Activated naive CD4-positive, alpha-beta T cell treated with anti-CD3 and anti-CD28 coated beads, Interleukin-2, amount 50 U/mL, for 24 hours (primary cell): ENCODE data around the gene CIT.
A peak's percentile ranks its signal among the peaks of the same experiment; 100 is the strongest.

Experiments used
- H3K27ac Mint-ChIP-seq: one replicate; pipeline ENCODE4 v1.8.0; 2021; ENCODE audit warnings: mild to moderate bottlenecking, mixed read lengths
- H3K27me3 Mint-ChIP-seq: one replicate; pipeline ENCODE4 v1.8.0; 2021; ENCODE audit warnings: mixed read lengths
- H3K36me3 Mint-ChIP-seq: one replicate; pipeline ENCODE4 v1.8.0; 2021; ENCODE audit warnings: mixed read lengths
- H3K4me1 Mint-ChIP-seq: one replicate; pipeline ENCODE4 v1.8.0; 2021; ENCODE audit warnings: mixed read lengths
- H3K4me3 Mint-ChIP-seq: one replicate; pipeline ENCODE4 v1.8.0; 2021; ENCODE audit warnings: mild to moderate bottlenecking, mixed read lengths
- H3K9me3 Mint-ChIP-seq: one replicate; pipeline ENCODE4 v1.8.0; 2021; ENCODE audit warnings: mixed read lengths

Gene CIT

GRCh38 chr12:119674560-119674959 lies 202.6 kb downstream of the CIT start:
- H3K4me1 Mint-ChIP-seq: peaks cover 40% of the 10 kb centered on the region
- no peaks in the 10 kb centered on the region for H3K27me3 Mint-ChIP-seq
- H3K27ac Mint-ChIP-seq: no peak overlapping the region
- peaks cover 23% of the 10 kb centered on the region for H3K36me3 Mint-ChIP-seq
- H3K4me3 Mint-ChIP-seq: no peak overlapping the region
- no peaks in the 10 kb centered on the region for H3K9me3 Mint-ChIP-seq

GRCh38 chr12:119673634-119674033 lies 203.5 kb downstream of the CIT start:
- peaks cover 21% of the 10 kb centered on the region for H3K36me3 Mint-ChIP-seq
- H3K9me3 Mint-ChIP-seq: no peaks in the 10 kb centered on the region
- peaks cover 42% of the 10 kb centered on the region for H3K4me1 Mint-ChIP-seq
- H3K4me3 Mint-ChIP-seq: no peak overlapping the region
- no peaks in the 10 kb centered on the region for H3K27me3 Mint-ChIP-seq
- peak overlapping the region; percentile 68 for H3K27ac Mint-ChIP-seq

- peaks cover 49% of the 10 kb centered on the region for H3K4me1 Mint-ChIP-seq
- no peaks in the 10 kb centered on the region for H3K9me3 Mint-ChIP-seq
- no peak overlapping the region for H3K27ac Mint-ChIP-seq
- H3K4me3 Mint-ChIP-seq: no peak overlapping the region
- H3K27me3 Mint-ChIP-seq: no peaks in the 10 kb centered on the region
- peaks cover 19% of the 10 kb centered on the region for H3K36me3 Mint-ChIP-seq
These were observed 204.9 kb downstream of the CIT start for GRCh38 chr12:119672194-119672593.

DNA sequence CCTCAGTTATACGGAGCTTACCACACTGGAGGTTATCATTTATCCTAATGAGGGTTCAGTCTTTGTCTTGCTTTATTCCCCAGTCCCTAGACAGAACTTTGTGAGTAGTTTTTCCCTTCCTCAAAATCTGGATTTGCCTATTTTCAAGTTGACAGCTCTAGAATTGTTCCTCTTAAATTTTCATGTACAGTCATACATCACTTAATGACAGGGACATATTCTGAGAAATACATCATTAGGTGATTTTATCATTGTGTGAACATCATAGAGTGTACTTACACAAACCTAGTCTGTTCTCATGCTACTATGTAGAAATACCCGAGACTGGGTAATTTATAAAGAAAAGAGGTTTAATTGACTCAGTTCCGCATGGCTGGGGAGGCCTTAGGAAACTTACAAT lies 206.1 kb downstream of the CIT start:
- no peaks in the 10 kb centered on the region for H3K27me3 Mint-ChIP-seq
- H3K9me3 Mint-ChIP-seq: no peaks in the 10 kb centered on the region
- H3K27ac Mint-ChIP-seq: peak overlapping the region; percentile 87
- H3K36me3 Mint-ChIP-seq: peaks cover 12% of the 10 kb centered on the region
- H3K4me1 Mint-ChIP-seq: peaks cover 61% of the 10 kb centered on the region
- H3K4me3 Mint-ChIP-seq: peak overlapping the region; percentile 11

- H3K4me3 Mint-ChIP-seq: peak overlapping the region; percentile 81
- no peaks in the 10 kb centered on the region for H3K27me3 Mint-ChIP-seq
- H3K27ac Mint-ChIP-seq: peak overlapping the region; percentile 90
- peaks cover 9% of the 10 kb centered on the region for H3K36me3 Mint-ChIP-seq
- no peaks in the 10 kb centered on the region for H3K9me3 Mint-ChIP-seq
- peaks cover 63% of the 10 kb centered on the region for H3K4me1 Mint-ChIP-seq
These were observed 207.2 kb downstream of the CIT start for GRCh38 chr12:119669744-119670472.

DNA sequence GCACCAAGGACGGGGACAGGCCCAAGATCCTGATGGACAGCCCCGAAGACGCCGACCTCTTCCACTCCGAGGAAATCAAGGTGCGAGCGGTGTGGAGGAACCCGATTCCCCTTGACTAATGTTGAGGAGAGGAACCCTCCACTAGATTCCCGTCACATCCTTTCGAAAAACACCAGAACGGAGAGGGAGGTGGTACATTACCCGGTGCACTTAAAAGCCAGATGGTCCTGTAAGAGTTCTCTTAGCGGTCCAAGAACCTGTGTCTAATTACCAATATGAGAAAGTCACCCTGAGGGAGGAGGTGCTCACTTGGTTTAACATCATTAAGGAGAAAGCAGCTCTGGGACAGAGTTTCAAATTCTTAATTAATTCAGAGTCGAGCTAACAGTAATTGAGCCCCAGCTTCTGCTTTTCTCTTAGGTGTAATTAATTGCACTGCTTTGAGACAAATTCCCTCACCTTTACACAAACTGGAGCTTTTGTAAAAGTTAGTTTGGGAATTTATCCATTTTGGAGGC lies 208.7 kb downstream of the CIT start:
- Mint-ChIP-seq H3K9me3 (no peaks in the 10 kb centered on the region), H3K4me3 (peak overlapping the region; percentile 93), H3K27ac (peak overlapping the region; percentile 92), H3K4me1 (peaks cover 61% of the 10 kb centered on the region), H3K27me3 (no peaks in the 10 kb centered on the region), H3K36me3 (peaks cover 9% of the 10 kb centered on the region)

DNA sequence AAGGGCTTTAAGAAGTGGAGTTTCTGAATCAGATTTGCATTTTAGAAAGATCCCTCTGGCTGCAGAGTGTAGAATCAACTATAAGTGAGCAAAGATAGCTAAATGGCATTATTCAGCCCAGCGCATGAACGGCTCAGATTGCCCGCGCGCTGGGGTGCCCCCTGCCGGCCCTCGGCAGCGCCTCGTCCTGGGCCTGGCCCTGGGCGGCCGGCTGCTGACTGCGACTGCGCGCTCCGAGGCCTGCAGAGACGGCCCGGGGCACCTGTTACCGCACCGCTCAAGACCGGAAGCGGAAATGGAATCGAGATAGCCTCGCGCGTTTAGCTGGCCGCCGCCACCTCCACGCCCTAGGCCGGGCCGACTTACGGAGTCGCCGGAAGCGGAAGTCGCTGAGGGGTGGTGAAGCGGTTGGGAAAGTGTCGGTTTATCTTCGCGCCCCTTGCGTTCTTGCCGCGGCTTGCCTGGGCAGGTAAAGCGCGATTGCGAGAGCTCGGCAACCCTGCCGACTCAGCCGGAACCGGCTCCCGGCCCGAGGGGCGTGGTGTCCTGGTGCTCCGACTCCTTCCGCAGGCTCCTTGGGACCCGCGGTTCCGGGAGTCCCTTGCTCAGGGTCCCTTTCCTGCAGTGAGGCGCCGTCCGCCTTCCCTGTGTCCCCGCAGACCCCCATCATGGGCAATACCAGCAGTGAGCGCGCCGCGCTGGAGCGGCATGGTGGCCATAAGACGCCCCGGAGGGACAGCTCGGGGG lies 209.4 kb downstream of the CIT start, which contains the start of gene PRKAB1:
TSS of gene PRKAB1 (plus strand) at position 557 of the 747 bp plus-strand sequence. CDS start at position 669, 112 bp downstream.
- Mint-ChIP-seq H3K4me1 (peaks cover 55% of the 10 kb centered on the region), H3K9me3 (no peaks in the 10 kb centered on the region), H3K27me3 (no peaks in the 10 kb centered on the region), H3K36me3 (peaks cover 6% of the 10 kb centered on the region), H3K27ac (peak within 1 kb of the TSS; percentile 92), H3K4me3 (peak within 1 kb of the TSS; percentile 93)

- H3K4me3 Mint-ChIP-seq: peak overlapping the region; percentile 93
- H3K27ac Mint-ChIP-seq: peak overlapping the region; percentile 83
- peaks cover 5% of the 10 kb centered on the region for H3K36me3 Mint-ChIP-seq
- no peaks in the 10 kb centered on the region for H3K27me3 Mint-ChIP-seq
- peaks cover 47% of the 10 kb centered on the region for H3K4me1 Mint-ChIP-seq
- no peaks in the 10 kb centered on the region for H3K9me3 Mint-ChIP-seq
These were observed 210.1 kb downstream of the CIT start for GRCh38 chr12:119666900-119667576.

GRCh38 chr12:119666226-119666795 lies 210.8 kb downstream of the CIT start:
- H3K27ac Mint-ChIP-seq: peak overlapping the region; percentile 83
- no peaks in the 10 kb centered on the region for H3K9me3 Mint-ChIP-seq
- peak overlapping the region; percentile 93 for H3K4me3 Mint-ChIP-seq
- H3K27me3 Mint-ChIP-seq: no peaks in the 10 kb centered on the region
- H3K36me3 Mint-ChIP-seq: peaks cover 5% of the 10 kb centered on the region
- peaks cover 40% of the 10 kb centered on the region for H3K4me1 Mint-ChIP-seq

- Mint-ChIP-seq H3K27ac (no peak overlapping the region), H3K9me3 (no peaks in the 10 kb centered on the region), H3K4me1 (peaks cover 31% of the 10 kb centered on the region), H3K27me3 (no peaks in the 10 kb centered on the region), H3K36me3 (peaks cover 3% of the 10 kb centered on the region), H3K4me3 (no peak overlapping the region)
These were observed 211.8 kb downstream of the CIT start for GRCh38 chr12:119665164-119665929.

GRCh38 chr12:119664642-119665041 lies 212.5 kb downstream of the CIT start:
- Mint-ChIP-seq H3K4me1 (peaks cover 29% of the 10 kb centered on the region), H3K27ac (no peak overlapping the region), H3K9me3 (no peaks in the 10 kb centered on the region), H3K27me3 (no peaks in the 10 kb centered on the region), H3K36me3 (no peaks in the 10 kb centered on the region), H3K4me3 (no peak overlapping the region)

- Mint-ChIP-seq H3K9me3 (no peaks in the 10 kb centered on the region), H3K27me3 (no peaks in the 10 kb centered on the region), H3K4me3 (no peak overlapping the region), H3K36me3 (no peaks in the 10 kb centered on the region), H3K4me1 (peaks cover 16% of the 10 kb centered on the region), H3K27ac (no peak overlapping the region)
These were observed 215.2 kb downstream of the CIT start for GRCh38 chr12:119661882-119662281.

DNA sequence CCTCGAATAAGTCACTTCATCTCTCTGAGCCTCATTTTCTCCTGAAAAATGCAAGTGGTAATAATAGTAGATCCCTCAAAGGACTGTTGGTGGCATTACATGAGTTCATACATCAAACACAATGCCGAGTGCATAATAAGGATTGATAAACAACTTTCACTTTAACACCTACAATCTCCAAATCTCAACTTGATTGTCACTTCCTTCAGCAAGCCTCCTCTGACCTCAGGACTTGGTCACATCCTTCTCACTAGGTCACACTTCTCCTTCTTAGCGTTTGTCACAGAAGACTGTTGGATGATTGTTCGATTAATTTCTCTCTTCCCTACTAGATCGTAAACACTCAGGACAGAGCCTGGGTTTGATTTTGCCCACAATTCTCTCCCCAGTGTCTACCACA lies 217.0 kb downstream of the CIT start:
- Mint-ChIP-seq H3K4me3 (no peak overlapping the region), H3K9me3 (no peaks in the 10 kb centered on the region), H3K36me3 (no peaks in the 10 kb centered on the region), H3K27ac (no peak overlapping the region), H3K27me3 (no peaks in the 10 kb centered on the region), H3K4me1 (peaks cover 6% of the 10 kb centered on the region)

- H3K27me3 Mint-ChIP-seq: no peaks in the 10 kb centered on the region
- H3K4me3 Mint-ChIP-seq: no peak overlapping the region
- peaks cover 6% of the 10 kb centered on the region for H3K4me1 Mint-ChIP-seq
- H3K27ac Mint-ChIP-seq: no peak overlapping the region
- H3K9me3 Mint-ChIP-seq: no peaks in the 10 kb centered on the region
- H3K36me3 Mint-ChIP-seq: no peaks in the 10 kb centered on the region
These were observed 217.7 kb downstream of the CIT start for GRCh38 chr12:119659289-119659897.
